Left renal cortex interstitium (tissue), 4 donors: Measurements from ENCODE around the gene DIRAS1. TPM values are rescaled to one million over a fixed set of nuclear protein-coding genes. Genes with fewer than 3 reads are reported as not detected.
"Not testable (repeated sequence)": the region's sequence is repeated elsewhere in the genome, so short reads cannot be mapped to it uniquely, and the experiment has no call there.

Source experiments
- DNase-seq, 4 donors: peaks; one replicate each; pipeline ENCODE4 v3.0.0-alpha.2; 2013; ENCODE audit warnings: low read depth in 4 of 4, low spot score in 2 of 4, missing footprints in 1 of 4
- polyA plus RNA-seq, 4 donors: library from polyadenylated mRNA; unstranded; fragments of 120-200 nt; gene quantifications; one replicate each; pipeline ENCODE4 v1.2.1, GENCODE V29; 2013; ENCODE audit not compliant: insufficient read length in 4 of 4

Gene DIRAS1
- polyA plus RNA-seq, 4 donors, result 2.5 to 5.0 (median 3.4) TPM

- DNase-seq, result no peak
Observed at GRCh38 chr19:2686360-2686759, 34.8 kb downstream of the DIRAS1 start.

- no peak for DNase-seq
Observed at GRCh38 chr19:2685204-2685704, 35.9 kb downstream of the DIRAS1 start.

- no peak for DNase-seq
Observed at GRCh38 chr19:2683430-2684003, 37.7 kb downstream of the DIRAS1 start.

- no peak for DNase-seq
Observed at GRCh38 chr19:2680808-2681207, 40.4 kb downstream of the DIRAS1 start.

- no peak for DNase-seq
Observed at GRCh38 chr19:2679439-2679838, 41.7 kb downstream of the DIRAS1 start.

GRCh38 chr19:2678948-2679347 is 42.2 kb downstream of the DIRAS1 start:
- DNase-seq, result not testable (repeated sequence)

GRCh38 chr19:2678044-2678671 is 43.0 kb downstream of the DIRAS1 start:
- no peak for DNase-seq

GRCh38 chr19:2676823-2677222 is 44.3 kb downstream of the DIRAS1 start:
- no peak for DNase-seq

GRCh38 chr19:2675892-2676291 is 45.3 kb downstream of the DIRAS1 start:
- DNase-seq, result no peak

GRCh38 chr19:2670217-2670616 is 51.0 kb downstream of the DIRAS1 start:
- no peak for DNase-seq

GRCh38 chr19:2668175-2668763 is 52.9 kb downstream of the DIRAS1 start:
- no peak for DNase-seq

GRCh38 chr19:2667349-2667748 is 53.8 kb downstream of the DIRAS1 start:
- not testable (repeated sequence) for DNase-seq

GRCh38 chr19:2666344-2666994 is 54.7 kb downstream of the DIRAS1 start:
- no peak for DNase-seq

GRCh38 chr19:2665103-2665502 is 56.1 kb downstream of the DIRAS1 start:
- no peak for DNase-seq

Other genes starting within 250 kb of the DIRAS1 start
- gene GADD45B, start 245.2 kb downstream of the DIRAS1 start, polyA plus RNA-seq, result 10 to 100 TPM in 3 of 4 donors, 1 to 10 TPM in 1; 9.9 to 17.6 (median 11.3) TPM
- 1 to 10 TPM; 5.2 to 7.7 (median 7.0) TPM for gene GNG7, start 18.7 kb downstream of the DIRAS1 start, polyA plus RNA-seq
- gene SLC39A3, start 18.6 kb upstream of the DIRAS1 start, polyA plus RNA-seq, result 10 to 100 TPM; 25.4 to 39.0 (median 29.7) TPM
- 10 to 100 TPM; 45.4 to 74.1 (median 64.4) TPM for gene SGTA, start 61.9 kb upstream of the DIRAS1 start, polyA plus RNA-seq
- gene THOP1, start 64.1 kb upstream of the DIRAS1 start, polyA plus RNA-seq, result 10 to 100 TPM; 39.5 to 66.8 (median 53.9) TPM
- 10 to 100 TPM in 2 of 4 donors, 1 to 10 TPM in 2; 8.1 to 11.1 (median 9.4) TPM for gene ZNF554, start 98.5 kb upstream of the DIRAS1 start, polyA plus RNA-seq
- 10 to 100 TPM; 11.0 to 14.3 (median 12.0) TPM for gene ZNF555, start 120.1 kb upstream of the DIRAS1 start, polyA plus RNA-seq
- 1 to 10 TPM in 1 of 4 donors, under 1 TPM in 3; 0.43 to 1.1 (median 0.74) TPM for gene ZNF556, start 146.0 kb upstream of the DIRAS1 start, polyA plus RNA-seq
- gene ZNF57, start 179.6 kb upstream of the DIRAS1 start, polyA plus RNA-seq, result 1 to 10 TPM; 5.9 to 9.4 (median 7.1) TPM
- 1 to 10 TPM; 7.2 to 8.5 (median 7.8) TPM for gene ZNF77, start 223.6 kb upstream of the DIRAS1 start, polyA plus RNA-seq